ENCODE data around the gene DYNC2I2.

Gene DYNC2I2

DNA sequence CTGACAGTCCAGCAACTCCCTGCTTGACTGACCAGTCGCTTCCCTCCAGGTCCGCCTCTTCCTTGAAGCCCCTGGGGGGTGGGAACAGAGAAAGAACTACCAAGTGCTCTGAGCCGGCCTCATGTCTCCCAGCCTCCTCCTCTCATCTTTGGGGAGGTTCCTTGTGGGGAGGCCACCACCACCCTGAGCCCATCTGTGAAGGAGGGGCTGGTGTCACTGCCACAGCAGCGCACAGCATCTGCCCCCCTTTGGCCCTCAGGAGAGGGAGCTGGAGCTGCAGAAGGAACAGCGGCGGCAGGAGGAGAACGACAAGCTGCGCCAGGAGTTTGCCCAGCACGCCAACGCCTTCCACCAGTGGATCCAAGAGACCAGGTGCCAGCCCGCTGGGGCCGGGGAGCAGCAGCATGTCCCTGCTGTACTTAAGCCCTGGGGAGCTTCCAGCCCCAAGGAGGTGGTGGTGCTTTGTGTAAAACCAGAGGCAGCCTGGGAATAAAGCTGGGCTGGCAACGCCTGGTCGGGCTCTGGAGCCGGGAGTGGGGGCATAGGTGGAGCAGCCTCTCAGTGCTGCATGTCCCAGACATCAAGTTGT is 29.4 kb downstream of the DYNC2I2 start:
- H3K9ac ChIP-seq (ENCODE audit: low read length in 2 of 2): no peak overlapping the region
- no peak overlapping the region for H3K4me3 ChIP-seq (ENCODE audit: low read length in 2 of 2)
- H3K36me3 ChIP-seq (ENCODE audit: control insufficient read depth in 2 of 2, insufficient read depth in 2 of 2, low read length in 2 of 2): peaks cover 73% of the 10 kb centered on the region in 2 donors
- H3K27ac ChIP-seq (ENCODE audit: low read length): no peak overlapping the region
- peaks cover 6% of the 10 kb centered on the region for H3K4me1 ChIP-seq (ENCODE audit: control insufficient read depth, insufficient read depth, low read length)
- no peaks in the 10 kb centered on the region for H3K27me3 ChIP-seq (ENCODE audit: control insufficient read depth in 1 of 2, insufficient read depth in 2 of 2, low read length in 2 of 2)
- H3K9me3 ChIP-seq (ENCODE audit: control insufficient read depth in 2 of 2, low read length in 2 of 2): no peaks in the 10 kb centered on the region

GRCh38 chr9:128626181-128626580 is 30.5 kb downstream of the DYNC2I2 start:
- no peaks in the 10 kb centered on the region for H3K27me3 ChIP-seq (ENCODE audit: control insufficient read depth in 1 of 2, insufficient read depth in 2 of 2, low read length in 2 of 2)
- H3K4me3 ChIP-seq (ENCODE audit: low read length in 2 of 2): no peak overlapping the region
- H3K9me3 ChIP-seq (ENCODE audit: control insufficient read depth in 2 of 2, low read length in 2 of 2): no peaks in the 10 kb centered on the region
- peaks cover 6% of the 10 kb centered on the region for H3K4me1 ChIP-seq (ENCODE audit: control insufficient read depth, insufficient read depth, low read length)
- H3K27ac ChIP-seq (ENCODE audit: low read length): no peak overlapping the region
- peaks cover 71 to 73% of the 10 kb centered on the region in 2 donors for H3K36me3 ChIP-seq (ENCODE audit: control insufficient read depth in 2 of 2, insufficient read depth in 2 of 2, low read length in 2 of 2)
- no peak overlapping the region for H3K9ac ChIP-seq (ENCODE audit: low read length in 2 of 2)

DNA sequence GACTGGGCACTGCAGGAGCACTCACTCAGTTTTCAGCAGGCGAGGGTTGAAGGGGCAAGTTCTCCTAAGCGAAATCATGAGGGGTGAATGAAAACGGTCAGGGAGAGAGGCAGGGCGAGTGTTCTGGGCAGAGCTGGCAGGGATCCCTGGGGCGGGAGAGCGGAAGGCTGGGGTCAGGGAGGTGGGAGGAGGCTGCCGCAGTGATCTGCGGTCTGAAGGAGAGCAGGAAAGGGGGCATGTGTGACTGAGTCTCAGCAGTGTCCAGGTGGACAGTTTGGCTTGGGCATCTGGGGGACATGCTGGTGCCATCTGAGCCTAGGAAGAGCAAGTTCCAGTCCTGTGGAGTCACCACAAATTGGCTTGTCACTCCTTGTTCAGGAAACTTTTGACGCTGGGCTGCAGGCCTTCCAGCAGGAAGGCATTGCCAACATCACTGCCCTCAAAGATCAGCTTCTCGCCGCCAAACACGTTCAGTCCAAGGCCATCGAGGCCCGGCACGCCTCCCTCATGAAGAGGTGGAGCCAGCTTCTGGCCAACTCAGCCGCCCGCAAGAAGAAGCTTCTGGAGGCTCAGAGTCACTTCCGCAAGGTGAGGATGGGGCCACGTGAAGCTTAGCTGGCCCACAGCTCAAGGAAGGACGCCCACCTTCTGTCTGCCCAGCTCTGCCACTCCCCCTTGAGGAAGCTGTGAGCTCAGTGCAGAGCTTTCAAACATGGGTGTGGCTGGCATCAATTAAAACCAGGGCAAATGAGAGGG is 31.1 kb downstream of the DYNC2I2 start:
- Histone ChIP-seq H3K27ac (ENCODE audit: low read length) (no peak overlapping the region), H3K4me3 (ENCODE audit: low read length in 2 of 2) (no peak overlapping the region), H3K9ac (ENCODE audit: low read length in 2 of 2) (no peak overlapping the region), H3K36me3 (ENCODE audit: control insufficient read depth in 2 of 2, insufficient read depth in 2 of 2, low read length in 2 of 2) (peaks cover 72 to 79% of the 10 kb centered on the region in 2 donors), H3K27me3 (ENCODE audit: control insufficient read depth in 1 of 2, insufficient read depth in 2 of 2, low read length in 2 of 2) (no peaks in the 10 kb centered on the region), H3K9me3 (ENCODE audit: control insufficient read depth in 2 of 2, low read length in 2 of 2) (no peaks in the 10 kb centered on the region), H3K4me1 (ENCODE audit: control insufficient read depth, insufficient read depth, low read length) (peaks cover 6% of the 10 kb centered on the region)

- no peak overlapping the region for H3K27ac ChIP-seq (ENCODE audit: low read length)
- H3K4me3 ChIP-seq (ENCODE audit: low read length in 2 of 2): no peak overlapping the region
- peaks cover 76 to 77% of the 10 kb centered on the region in 2 donors for H3K36me3 ChIP-seq (ENCODE audit: control insufficient read depth in 2 of 2, insufficient read depth in 2 of 2, low read length in 2 of 2)
- H3K4me1 ChIP-seq (ENCODE audit: control insufficient read depth, insufficient read depth, low read length): peaks cover 6% of the 10 kb centered on the region
- H3K9ac ChIP-seq (ENCODE audit: low read length in 2 of 2): no peak overlapping the region
- no peaks in the 10 kb centered on the region for H3K27me3 ChIP-seq (ENCODE audit: control insufficient read depth in 1 of 2, insufficient read depth in 2 of 2, low read length in 2 of 2)
- H3K9me3 ChIP-seq (ENCODE audit: control insufficient read depth in 2 of 2, low read length in 2 of 2): no peaks in the 10 kb centered on the region
Observed at GRCh38 chr9:128624566-128624965, 32.1 kb downstream of the DYNC2I2 start.

DNA sequence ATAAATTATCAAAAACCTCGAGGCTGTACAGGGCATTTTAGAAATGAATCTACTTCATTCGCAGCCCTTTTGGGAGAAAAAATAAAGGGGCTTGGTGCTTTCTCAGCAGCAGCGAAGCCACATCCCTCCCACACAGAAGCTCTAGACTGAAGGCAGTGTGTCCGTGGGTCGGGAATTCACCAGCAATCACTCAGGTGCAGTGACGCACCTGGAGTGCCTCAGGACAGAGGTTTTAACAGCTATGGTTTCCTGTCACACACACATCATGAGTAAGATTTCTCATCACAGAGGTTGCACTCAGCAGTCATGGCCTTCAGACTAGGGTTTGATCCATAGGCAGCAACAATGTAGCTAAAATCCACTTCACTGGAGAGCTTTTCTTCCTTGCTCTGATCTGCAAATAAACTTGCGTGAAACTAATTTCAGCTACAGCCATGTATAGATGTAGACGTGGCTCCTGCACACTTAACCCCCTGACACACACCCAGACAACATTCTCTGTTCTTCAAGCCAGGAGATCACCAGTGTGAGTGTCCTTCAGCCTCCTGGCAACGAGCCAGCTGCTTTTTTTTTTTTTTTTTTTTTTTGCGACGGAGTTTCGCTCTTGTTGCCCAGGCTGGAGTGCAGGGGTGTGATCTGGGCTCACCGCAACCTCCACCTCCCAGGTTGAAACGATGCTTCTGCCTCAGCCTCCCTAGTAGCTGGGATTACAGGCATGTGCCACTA is 34.8 kb downstream of the DYNC2I2 start:
- Histone ChIP-seq H3K27me3 (ENCODE audit: control insufficient read depth in 1 of 2, insufficient read depth in 2 of 2, low read length in 2 of 2) (no peaks in the 10 kb centered on the region), H3K36me3 (ENCODE audit: control insufficient read depth in 2 of 2, insufficient read depth in 2 of 2, low read length in 2 of 2) (peaks cover 70 to 77% of the 10 kb centered on the region in 2 donors), H3K9ac (ENCODE audit: low read length in 2 of 2) (no peak overlapping the region), H3K4me1 (ENCODE audit: control insufficient read depth, insufficient read depth, low read length) (no peaks in the 10 kb centered on the region), H3K4me3 (ENCODE audit: low read length in 2 of 2) (no peak overlapping the region), H3K9me3 (ENCODE audit: control insufficient read depth in 2 of 2, low read length in 2 of 2) (no peaks in the 10 kb centered on the region), H3K27ac (ENCODE audit: low read length) (no peak overlapping the region)

DNA sequence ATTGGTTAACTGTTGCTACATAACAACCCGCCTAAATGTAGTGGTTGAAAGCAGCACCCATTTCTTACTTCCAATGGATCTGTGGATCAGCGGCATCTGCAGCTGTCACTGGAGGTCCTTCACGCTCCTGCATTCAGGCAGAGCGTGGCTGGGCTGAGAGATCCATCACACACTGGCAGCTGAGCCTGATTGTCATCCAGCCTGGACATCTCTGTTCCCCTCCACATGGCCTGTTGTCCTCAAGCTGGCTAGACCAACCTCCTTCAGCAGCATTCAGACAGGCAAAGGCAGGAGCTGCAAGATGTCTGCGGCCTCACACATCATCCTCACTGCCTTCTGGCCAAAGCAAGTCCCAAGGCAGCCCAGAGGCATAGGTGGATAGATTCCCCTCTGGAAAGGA is 36.9 kb downstream of the DYNC2I2 start:
- H3K4me3 ChIP-seq (ENCODE audit: low read length in 2 of 2): no peak overlapping the region
- peaks cover 63 to 72% of the 10 kb centered on the region in 2 donors for H3K36me3 ChIP-seq (ENCODE audit: control insufficient read depth in 2 of 2, insufficient read depth in 2 of 2, low read length in 2 of 2)
- H3K27me3 ChIP-seq (ENCODE audit: control insufficient read depth in 1 of 2, insufficient read depth in 2 of 2, low read length in 2 of 2): no peaks in the 10 kb centered on the region
- no peak overlapping the region for H3K9ac ChIP-seq (ENCODE audit: low read length in 2 of 2)
- H3K4me1 ChIP-seq (ENCODE audit: control insufficient read depth, insufficient read depth, low read length): no peaks in the 10 kb centered on the region
- H3K27ac ChIP-seq (ENCODE audit: low read length): no peak overlapping the region
- no peaks in the 10 kb centered on the region for H3K9me3 ChIP-seq (ENCODE audit: control insufficient read depth in 2 of 2, low read length in 2 of 2)

DNA sequence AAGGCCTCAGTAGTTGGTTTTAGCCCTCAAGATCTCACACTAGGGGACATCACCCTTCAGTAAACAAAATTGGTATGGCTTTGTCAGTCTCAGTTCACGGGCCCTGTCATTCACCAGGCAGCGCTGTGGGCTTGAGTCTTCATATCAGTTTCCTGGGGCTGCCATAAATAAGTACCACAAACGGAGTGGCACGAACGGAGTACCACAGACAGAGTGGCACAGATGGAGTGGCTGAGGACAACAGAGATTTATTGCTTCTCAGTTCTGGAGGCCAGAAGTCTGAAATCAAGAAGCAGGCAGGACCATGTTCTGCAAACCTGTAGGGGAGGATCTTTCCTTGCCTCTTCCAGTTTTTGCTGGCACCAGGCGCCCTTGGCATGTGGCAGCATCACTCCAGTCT is 37.5 kb downstream of the DYNC2I2 start:
- no peak overlapping the region for H3K4me3 ChIP-seq (ENCODE audit: low read length in 2 of 2)
- H3K36me3 ChIP-seq (ENCODE audit: control insufficient read depth in 2 of 2, insufficient read depth in 2 of 2, low read length in 2 of 2): peaks cover 63 to 72% of the 10 kb centered on the region in 2 donors
- H3K27ac ChIP-seq (ENCODE audit: low read length): no peak overlapping the region
- H3K9ac ChIP-seq (ENCODE audit: low read length in 2 of 2): no peak overlapping the region
- no peaks in the 10 kb centered on the region for H3K9me3 ChIP-seq (ENCODE audit: control insufficient read depth in 2 of 2, low read length in 2 of 2)
- no peaks in the 10 kb centered on the region for H3K4me1 ChIP-seq (ENCODE audit: control insufficient read depth, insufficient read depth, low read length)
- no peaks in the 10 kb centered on the region for H3K27me3 ChIP-seq (ENCODE audit: control insufficient read depth in 1 of 2, insufficient read depth in 2 of 2, low read length in 2 of 2)

DNA sequence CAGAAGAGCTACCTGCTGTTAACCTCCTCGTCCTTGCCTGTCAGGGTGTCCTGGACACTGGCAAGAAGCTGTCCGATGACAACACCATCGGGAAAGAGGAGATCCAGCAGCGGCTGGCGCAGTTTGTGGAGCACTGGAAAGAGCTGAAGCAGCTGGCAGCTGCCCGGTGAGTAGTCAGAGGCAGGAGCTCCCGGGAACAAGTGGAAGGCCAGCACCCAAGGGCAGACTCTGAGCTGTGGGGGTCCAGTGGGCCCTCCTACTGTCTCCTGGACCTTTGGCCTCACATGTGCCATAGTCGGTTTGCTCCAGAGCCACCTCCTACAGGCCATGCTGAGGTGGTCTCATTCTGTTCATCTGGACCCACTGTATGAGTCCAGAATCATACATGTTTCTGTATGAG is 38.7 kb downstream of the DYNC2I2 start:
- Histone ChIP-seq H3K9ac (ENCODE audit: low read length in 2 of 2) (no peak overlapping the region), H3K27ac (ENCODE audit: low read length) (no peak overlapping the region), H3K4me1 (ENCODE audit: control insufficient read depth, insufficient read depth, low read length) (no peaks in the 10 kb centered on the region), H3K4me3 (ENCODE audit: low read length in 2 of 2) (no peak overlapping the region), H3K9me3 (ENCODE audit: control insufficient read depth in 2 of 2, low read length in 2 of 2) (no peaks in the 10 kb centered on the region), H3K36me3 (ENCODE audit: control insufficient read depth in 2 of 2, insufficient read depth in 2 of 2, low read length in 2 of 2) (peaks cover 72 to 82% of the 10 kb centered on the region in 2 donors), H3K27me3 (ENCODE audit: control insufficient read depth in 1 of 2, insufficient read depth in 2 of 2, low read length in 2 of 2) (no peaks in the 10 kb centered on the region)

GRCh38 chr9:128615571-128615970 is 41.1 kb downstream of the DYNC2I2 start:
- Histone ChIP-seq H3K4me3 (ENCODE audit: low read length in 2 of 2) (no peak overlapping the region), H3K9me3 (ENCODE audit: control insufficient read depth in 2 of 2, low read length in 2 of 2) (no peaks in the 10 kb centered on the region), H3K36me3 (ENCODE audit: control insufficient read depth in 2 of 2, insufficient read depth in 2 of 2, low read length in 2 of 2) (peaks cover 78 to 86% of the 10 kb centered on the region in 2 donors), H3K27me3 (ENCODE audit: control insufficient read depth in 1 of 2, insufficient read depth in 2 of 2, low read length in 2 of 2) (no peaks in the 10 kb centered on the region), H3K27ac (ENCODE audit: low read length) (no peak overlapping the region), H3K4me1 (ENCODE audit: control insufficient read depth, insufficient read depth, low read length) (no peaks in the 10 kb centered on the region), H3K9ac (ENCODE audit: low read length in 2 of 2) (no peak overlapping the region)

- Histone ChIP-seq H3K4me3 (ENCODE audit: low read length in 2 of 2) (no peak overlapping the region), H3K27me3 (ENCODE audit: control insufficient read depth in 1 of 2, insufficient read depth in 2 of 2, low read length in 2 of 2) (no peaks in the 10 kb centered on the region), H3K4me1 (ENCODE audit: control insufficient read depth, insufficient read depth, low read length) (no peaks in the 10 kb centered on the region), H3K27ac (ENCODE audit: low read length) (no peak overlapping the region), H3K9me3 (ENCODE audit: control insufficient read depth in 2 of 2, low read length in 2 of 2) (no peaks in the 10 kb centered on the region), H3K36me3 (ENCODE audit: control insufficient read depth in 2 of 2, insufficient read depth in 2 of 2, low read length in 2 of 2) (peaks cover 81 to 89% of the 10 kb centered on the region in 2 donors), H3K9ac (ENCODE audit: low read length in 2 of 2) (no peak overlapping the region)
Observed at GRCh38 chr9:128614728-128615127, 41.9 kb downstream of the DYNC2I2 start.

All from stomach smooth muscle (tissue), 2 donors.